A673 (cell line): Measurements from ENCODE around the gene LRRC1. TPM values are rescaled to one million over a fixed set of nuclear protein-coding genes. Genes with fewer than 3 reads are reported as not detected.

Source experiments
- BruUV-seq: library from RNA; stranded (reverse); fragments of 400-500 nt; replicated peaks from 2 replicates; lab custom pipeline; 2021; lab: Mats Ljungman, UMichigan
- CTCF ChIA-PET: fragments of 300-600 bp; sonication (Branson Sonifier 250); formaldehyde crosslinking; loops from one replicate; lab custom pipeline; 2022; ENCODE audit warnings: antibody characterized with exemption; lab: Charles Lee
- POLR2A ChIA-PET: fragments of 300-600 bp; sonication (Branson Sonifier 250); formaldehyde crosslinking; loops from one replicate; lab custom pipeline; 2022; ENCODE audit warnings: antibody characterized with exemption; ENCODE audit not compliant: low non-redundant PET; lab: Charles Lee
- DNase-seq: peaks from one replicate; pipeline ENCODE4 v3.0.0-alpha.2; 2015; ENCODE audit warnings: low spot score
- H3K27ac ChIP-seq: fragments of 200-600 bp; sonication (generic); 2 replicates; pipeline ENCODE4 v1.5.1; 2016; ENCODE audit warnings: mixed run types, low read depth, mild to moderate bottlenecking, mixed read lengths, antibody characterized with exemption, low read length; ENCODE audit not compliant: poor library complexity, severe bottlenecking
- H3K27me3 ChIP-seq: fragments of 200-600 bp; sonication (generic); replicated peaks from 2 replicates; pipeline ENCODE4 v1.6.1; 2017; ENCODE audit warnings: mixed run types, low read depth, mild to moderate bottlenecking, mixed read lengths, antibody characterized with exemption, low read length; ENCODE audit not compliant: insufficient read depth, poor library complexity
- H3K36me3 ChIP-seq: fragments of 200-600 bp; sonication (generic); 2 replicates; pipeline ENCODE4 v1.6.1; 2016; ENCODE audit warnings: mixed run types, mild to moderate bottlenecking, mixed read lengths, antibody characterized with exemption, low read length; ENCODE audit not compliant: insufficient read depth, poor library complexity, severe bottlenecking
- H3K4me1 ChIP-seq: fragments of 200-600 bp; sonication (generic); 2 replicates; pipeline ENCODE4 v1.6.1; 2017; ENCODE audit warnings: mixed run types, mild to moderate bottlenecking, mixed read lengths, antibody characterized with exemption, low read length; ENCODE audit not compliant: insufficient read depth, poor library complexity, severe bottlenecking
- H3K4me3 ChIP-seq: fragments of 200-600 bp; sonication (generic); 2 replicates; pipeline ENCODE4 v1.5.1; 2016; ENCODE audit warnings: low read depth, mixed run types, mild to moderate bottlenecking, mixed read lengths, low read length; ENCODE audit not compliant: poor library complexity, severe bottlenecking
- H3K9me3 ChIP-seq: fragments of 200-600 bp; sonication (generic); 2 replicates; pipeline ENCODE4 v1.6.1; 2016; ENCODE audit warnings: mixed run types, low read depth, mild to moderate bottlenecking, mixed read lengths, antibody characterized with exemption, low read length; ENCODE audit not compliant: poor library complexity, severe bottlenecking
- EZH2 ChIP-seq: fragments of 200-600 bp; sonication (generic); IDR thresholded peaks from 2 replicates; pipeline ENCODE4 v1.6.1; 2017; ENCODE audit warnings: borderline replicate concordance, low read depth, mild to moderate bottlenecking, mixed read lengths, antibody characterized with exemption, low read length; ENCODE audit not compliant: poor library complexity, severe bottlenecking
- intact Hi-C: fragments of 100-400 bp; cut with micrococcal nuclease; formaldehyde crosslinking; loops from one replicate; pipeline ENCODE4 v1.10.0; 2022; ENCODE audit not compliant: unreplicated experiment
- total RNA-seq: library from RNA; stranded (reverse); gene quantifications from 2 replicates; pipeline ENCODE4 v1.2.3, GENCODE V29; 2021
- TF ChIP-seq, protein P1 (sequence below): fragments of 300-800, 200-600 bp; sonication (generic); conservative IDR thresholded peaks from 2 replicates; pipeline ENCODE4 v1.5.1; 2017; ENCODE audit warnings: low read depth, mild to moderate bottlenecking, antibody characterized with exemption, low read length, moderate library complexity, mixed read lengths

The LRRC1 gene
- total RNA-seq, 1 experiment from 2014 or later = 4.4 TPM

DNA sequence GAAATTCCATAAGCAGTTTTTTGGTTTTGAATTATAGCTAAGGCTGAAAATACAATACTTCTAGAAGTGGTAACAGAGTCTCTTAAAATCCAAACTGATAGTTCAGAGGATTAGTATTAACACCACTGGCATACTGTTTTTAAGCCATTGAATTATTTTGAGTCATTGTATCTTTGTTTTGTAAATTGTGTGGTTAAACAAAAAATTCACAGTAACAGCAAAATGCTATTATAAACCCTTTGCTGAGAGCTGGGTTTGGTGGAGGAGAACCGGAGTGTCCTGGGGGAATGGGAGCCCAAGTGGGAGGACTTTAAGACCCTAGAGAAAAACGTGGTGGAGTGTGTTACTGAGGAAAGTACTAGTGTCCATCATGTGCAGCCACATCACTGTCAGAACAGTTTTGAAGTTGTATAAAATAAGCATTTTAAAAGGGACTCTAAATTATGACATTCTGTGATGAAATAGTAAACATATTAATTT is 125.1 kb downstream of the LRRC1 start:
- ChIA-PET CTCF (no interaction called here), POLR2A (no interaction called here)
- Histone ChIP-seq H3K27me3 (no peaks in the 10 kb centered on the region), H3K4me1 (no peaks in the 10 kb centered on the region), H3K36me3 (no peaks in the 10 kb centered on the region), H3K4me3 (no peak overlapping the region), H3K27ac (no peak overlapping the region), H3K9me3 (no peaks in the 10 kb centered on the region)
- intact Hi-C loops = loop anchor here (5.0 kb wide), 1 partner anchor 48 kb away; no protein-coding TSS in a partner anchor
- no peak for TF ChIP-seq EZH2
- TF ChIP-seq, protein P1, sequence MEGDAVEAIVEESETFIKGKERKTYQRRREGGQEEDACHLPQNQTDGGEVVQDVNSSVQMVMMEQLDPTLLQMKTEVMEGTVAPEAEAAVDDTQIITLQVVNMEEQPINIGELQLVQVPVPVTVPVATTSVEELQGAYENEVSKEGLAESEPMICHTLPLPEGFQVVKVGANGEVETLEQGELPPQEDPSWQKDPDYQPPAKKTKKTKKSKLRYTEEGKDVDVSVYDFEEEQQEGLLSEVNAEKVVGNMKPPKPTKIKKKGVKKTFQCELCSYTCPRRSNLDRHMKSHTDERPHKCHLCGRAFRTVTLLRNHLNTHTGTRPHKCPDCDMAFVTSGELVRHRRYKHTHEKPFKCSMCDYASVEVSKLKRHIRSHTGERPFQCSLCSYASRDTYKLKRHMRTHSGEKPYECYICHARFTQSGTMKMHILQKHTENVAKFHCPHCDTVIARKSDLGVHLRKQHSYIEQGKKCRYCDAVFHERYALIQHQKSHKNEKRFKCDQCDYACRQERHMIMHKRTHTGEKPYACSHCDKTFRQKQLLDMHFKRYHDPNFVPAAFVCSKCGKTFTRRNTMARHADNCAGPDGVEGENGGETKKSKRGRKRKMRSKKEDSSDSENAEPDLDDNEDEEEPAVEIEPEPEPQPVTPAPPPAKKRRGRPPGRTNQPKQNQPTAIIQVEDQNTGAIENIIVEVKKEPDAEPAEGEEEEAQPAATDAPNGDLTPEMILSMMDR = no peak
- DNase-seq = no peak
- BruUV-seq = no TSS peak

DNA sequence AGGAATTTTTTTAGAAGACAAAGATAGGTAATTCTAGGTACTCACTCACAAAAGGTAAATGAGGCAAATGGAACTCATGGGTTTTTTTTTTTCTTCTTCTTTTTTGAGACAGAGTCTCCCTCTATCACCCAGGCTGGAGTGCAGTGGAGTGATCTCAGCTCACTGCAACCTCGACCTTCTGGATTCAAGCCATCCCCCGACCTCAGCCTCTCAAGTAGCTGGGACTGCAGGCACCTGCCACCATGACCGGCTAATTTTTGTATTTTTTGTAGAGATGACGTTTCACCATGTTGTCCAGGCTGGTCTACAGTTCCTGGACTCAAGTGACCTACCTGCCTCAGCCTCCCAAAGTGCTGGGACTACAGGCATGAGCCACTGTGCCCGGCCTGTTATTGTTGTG is 126.1 kb downstream of the LRRC1 start:
- Histone ChIP-seq H3K4me1 (no peaks in the 10 kb centered on the region), H3K27me3 (no peaks in the 10 kb centered on the region), H3K27ac (no peak overlapping the region), H3K36me3 (no peaks in the 10 kb centered on the region), H3K9me3 (no peaks in the 10 kb centered on the region), H3K4me3 (no peak overlapping the region)
- intact Hi-C loops = no loop called here
- no TSS peak for BruUV-seq
- POLR2A ChIA-PET = no interaction called here
- DNase-seq = no peak
- CTCF ChIA-PET = no interaction called here
- TF ChIP-seq EZH2 = no peak
- TF ChIP-seq, protein P1 = no peak

DNA sequence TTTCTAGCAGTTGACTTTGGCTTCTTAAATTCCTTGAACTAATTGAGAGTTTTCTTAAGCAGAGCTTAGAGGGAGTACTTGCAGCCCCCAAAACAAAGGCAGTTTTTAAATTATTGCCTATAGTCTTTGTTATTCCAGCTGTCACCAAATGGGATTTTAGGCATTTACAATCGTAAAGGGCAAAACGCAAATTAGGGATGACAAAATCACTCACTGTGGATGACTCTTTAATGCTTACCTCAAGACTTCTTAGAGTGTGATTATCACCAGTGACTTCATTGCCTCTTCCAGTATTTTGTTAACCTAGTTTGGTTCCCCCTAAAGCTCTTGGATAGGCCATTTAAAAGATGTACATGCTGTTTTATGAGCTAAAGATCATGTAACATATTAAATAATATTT is 126.8 kb downstream of the LRRC1 start:
- no peak overlapping the region for H3K4me3 ChIP-seq
- no peaks in the 10 kb centered on the region for H3K27me3 ChIP-seq
- H3K9me3 ChIP-seq = no peaks in the 10 kb centered on the region
- no peak for DNase-seq
- H3K36me3 ChIP-seq = no peaks in the 10 kb centered on the region
- CTCF ChIA-PET = no interaction called here
- H3K4me1 ChIP-seq = no peaks in the 10 kb centered on the region
- no peak overlapping the region for H3K27ac ChIP-seq
- no peak for TF ChIP-seq EZH2
- TF ChIP-seq, protein P1 = no peak
- POLR2A ChIA-PET = no interaction called here
- intact Hi-C loops = no loop called here
- BruUV-seq = no TSS peak
